ENCODE results near the gene CTAGE1.

GRCh38 chr18:22405142-22405541 is 12.6 kb downstream of the CTAGE1 start:
- TF ChIP-seq CTCF (IDR thresholded peaks at IDR 0.05) = no peak
- TF ChIP-seq POLR2A (IDR thresholded peaks at IDR 0.05) = no peak
